ENCODE measurements around the gene FNDC7. TPM values are rescaled to one million over a fixed set of nuclear protein-coding genes. Genes with fewer than 3 reads are reported as not detected.
A peak's percentile ranks its signal among the peaks of the same experiment; 100 is the strongest.

FNDC7 gene
- total and polyA plus RNA-seq, 9 of the 15 experiments (the other 6 are each of a cell fraction or from before 2014, with no cell fraction given): not detected

DNA sequence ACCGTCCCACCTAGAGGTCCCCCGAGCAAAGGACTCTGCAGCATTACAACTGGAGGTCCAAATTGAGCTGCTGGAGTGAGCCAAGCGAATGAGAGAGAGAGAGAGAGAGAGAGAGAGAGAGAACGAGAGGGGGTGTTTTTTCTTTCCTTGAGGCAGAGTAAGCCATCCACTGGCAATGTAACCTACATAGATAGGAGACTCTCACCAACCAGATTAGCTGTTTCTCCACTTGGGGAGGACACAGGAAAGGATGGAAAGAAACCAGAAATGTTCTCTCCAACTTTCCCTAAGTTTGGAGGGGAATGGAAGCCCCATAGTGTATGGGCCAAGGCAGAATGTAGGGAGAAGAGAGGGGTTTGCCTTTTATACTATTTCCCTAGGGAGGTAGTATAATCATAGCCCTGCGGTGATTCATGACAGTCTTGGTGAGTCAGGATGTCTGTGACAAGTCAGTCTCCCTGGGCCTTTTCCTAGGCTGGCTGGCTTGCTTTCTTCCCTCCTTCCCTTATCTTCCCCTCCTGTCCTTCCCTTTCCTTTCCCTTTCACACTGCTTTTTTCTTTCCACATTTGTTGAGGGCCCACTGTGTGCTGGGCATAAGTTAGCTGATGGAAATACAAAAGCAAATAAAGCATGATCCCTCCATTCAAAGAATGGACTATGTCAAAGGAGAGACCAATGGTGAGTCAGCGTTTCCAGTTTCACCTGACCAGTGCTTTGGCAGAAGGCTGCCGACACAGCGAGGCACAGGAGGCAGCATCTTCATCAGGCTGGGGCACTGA is 7.1 kb downstream of the FNDC7 start:
- ChIA-PET CTCF (ENCODE audit: low intra/inter-chr PET ratio) (no interaction called here), POLR2A (interaction anchor here (0.5 to 1.5 kb wide), 3 partner anchors 8 to 370 kb away, joined by 3 to 10 read pairs (median 4); partner anchors contain the start of gene TMEM167B)
- in situ Hi-C loops (cut with MboI) (no loop called here), intact Hi-C loops (cut with micrococcal nuclease) (no loop called here)
- H3K36me3 ChIP-seq (ENCODE audit: control insufficient read depth, insufficient read depth, low read length): no peaks in the 10 kb centered on the region
- peaks cover 19 to 20% of the 10 kb centered on the region in 2 experiments; a peak in 4 of 5 replicates for H3K27me3 ChIP-seq (ENCODE audit: control insufficient read depth in 2 of 2, insufficient read depth in 2 of 2, low read length in 2 of 2)
- H4K20me1 ChIP-seq (replicated peaks; ENCODE audit: control insufficient read depth, insufficient read depth, low read length): no peaks in the 10 kb centered on the region
- no TSS peak for BruUV-seq (replicated peaks)
- peak; percentile 27 to 51 (median 34) for DNase-seq (ENCODE audit: extremely low read depth in 1 of 4, low spot score in 3 of 4)
- peak overlapping the region; percentile 46 for H2AFZ ChIP-seq (ENCODE audit: low read depth, low read length)
- peak; percentile 44 for FAIRE-seq
- no peak overlapping the region for H3K4me3 ChIP-seq
- H3K9ac ChIP-seq (ENCODE audit: insufficient read depth in 1 of 2, low read depth in 2 of 2, low read length in 2 of 2): 0 out of 4 replicates have a peak overlapping the region, but pooled peaks of 1 of the 2 experiments have one; percentile 27
- H3K9me3 ChIP-seq (replicated peaks; ENCODE audit: control insufficient read depth, insufficient read depth, low read depth, low read length): no peaks in the 10 kb centered on the region
- H3K79me2 ChIP-seq (ENCODE audit: control insufficient read depth, insufficient read depth, low read length): no peaks in the 10 kb centered on the region
- H3K27ac ChIP-seq (ENCODE audit: extremely low read depth, low read depth, low read length): no peak overlapping the region; the same call in 2 of the 3 replicates
- no peaks in the 10 kb centered on the region for H3K9me1 ChIP-seq (ENCODE audit: control insufficient read depth, insufficient read depth, low read length)
- peaks cover 0 to 10% of the 10 kb centered on the region in 2 experiments; a peak in 3 of 5 replicates for H3K4me1 ChIP-seq (replicated peaks in 1 of 2; ENCODE audit: control insufficient read depth in 2 of 2, insufficient read depth in 2 of 2, low read length in 2 of 2)
- 15% methylated on average over 8 of the region's 8 CpGs for WGBS (ENCODE audit: insufficient coverage, low coverage, missing lambda C conversion rate)
- H3K4me2 ChIP-seq (ENCODE audit: insufficient read depth, low read length): peak overlapping the region; percentile 1; the same call in 1 of the 2 replicates
- ATAC-seq: peak; percentile 73
- TF ChIP-seq MTA1 (IDR thresholded peaks at IDR 0.05; ENCODE audit: borderline replicate concordance) (peak; percentile 68), MEIS2 (IDR thresholded peaks at IDR 0.05; ENCODE audit: partially characterized antibody) (peak; percentile 73), LEF1 (IDR thresholded peaks at IDR 0.05) (0 out of 2 replicates have a peak, but pooled peaks have one; percentile 38), MAFF (IDR thresholded peaks at IDR 0.05; ENCODE audit: low read length) (peak; percentile 82), NFE2 (IDR thresholded peaks at IDR 0.05; ENCODE audit: low read depth) (peak; percentile 91), SOX6 (IDR thresholded peaks at IDR 0.05) (peak; percentile 20; the same call in 1 of the 2 replicates), TRIM24 (IDR thresholded peaks at IDR 0.05) (0 out of 4 replicates have a peak, but pooled peaks of 1 of the 2 experiments have one; percentile 25)
- TF ChIP-seq, protein P1, sequence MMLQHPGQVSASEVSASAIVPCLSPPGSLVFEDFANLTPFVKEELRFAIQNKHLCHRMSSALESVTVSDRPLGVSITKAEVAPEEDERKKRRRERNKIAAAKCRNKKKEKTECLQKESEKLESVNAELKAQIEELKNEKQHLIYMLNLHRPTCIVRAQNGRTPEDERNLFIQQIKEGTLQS (IDR thresholded peaks at IDR 0.05): peak; percentile 86
- TF ChIP-seq, protein P1 (CRISPR knock-in tag; conservative IDR thresholded peaks at IDR 0.05): no peak
- TF ChIP-seq, protein P2, sequence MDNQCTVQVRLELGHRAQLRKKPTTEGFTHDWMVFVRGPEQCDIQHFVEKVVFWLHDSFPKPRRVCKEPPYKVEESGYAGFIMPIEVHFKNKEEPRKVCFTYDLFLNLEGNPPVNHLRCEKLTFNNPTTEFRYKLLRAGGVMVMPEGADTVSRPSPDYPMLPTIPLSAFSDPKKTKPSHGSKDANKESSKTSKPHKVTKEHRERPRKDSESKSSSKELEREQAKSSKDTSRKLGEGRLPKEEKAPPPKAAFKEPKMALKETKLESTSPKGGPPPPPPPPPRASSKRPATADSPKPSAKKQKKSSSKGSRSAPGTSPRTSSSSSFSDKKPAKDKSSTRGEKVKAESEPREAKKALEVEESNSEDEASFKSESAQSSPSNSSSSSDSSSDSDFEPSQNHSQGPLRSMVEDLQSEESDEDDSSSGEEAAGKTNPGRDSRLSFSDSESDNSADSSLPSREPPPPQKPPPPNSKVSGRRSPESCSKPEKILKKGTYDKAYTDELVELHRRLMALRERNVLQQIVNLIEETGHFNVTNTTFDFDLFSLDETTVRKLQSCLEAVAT (IDR thresholded peaks at IDR 0.05): 0 out of 4 replicates have a peak, but pooled peaks of 1 of the 2 experiments have one; percentile 49
- TF ChIP-seq, protein P3, sequence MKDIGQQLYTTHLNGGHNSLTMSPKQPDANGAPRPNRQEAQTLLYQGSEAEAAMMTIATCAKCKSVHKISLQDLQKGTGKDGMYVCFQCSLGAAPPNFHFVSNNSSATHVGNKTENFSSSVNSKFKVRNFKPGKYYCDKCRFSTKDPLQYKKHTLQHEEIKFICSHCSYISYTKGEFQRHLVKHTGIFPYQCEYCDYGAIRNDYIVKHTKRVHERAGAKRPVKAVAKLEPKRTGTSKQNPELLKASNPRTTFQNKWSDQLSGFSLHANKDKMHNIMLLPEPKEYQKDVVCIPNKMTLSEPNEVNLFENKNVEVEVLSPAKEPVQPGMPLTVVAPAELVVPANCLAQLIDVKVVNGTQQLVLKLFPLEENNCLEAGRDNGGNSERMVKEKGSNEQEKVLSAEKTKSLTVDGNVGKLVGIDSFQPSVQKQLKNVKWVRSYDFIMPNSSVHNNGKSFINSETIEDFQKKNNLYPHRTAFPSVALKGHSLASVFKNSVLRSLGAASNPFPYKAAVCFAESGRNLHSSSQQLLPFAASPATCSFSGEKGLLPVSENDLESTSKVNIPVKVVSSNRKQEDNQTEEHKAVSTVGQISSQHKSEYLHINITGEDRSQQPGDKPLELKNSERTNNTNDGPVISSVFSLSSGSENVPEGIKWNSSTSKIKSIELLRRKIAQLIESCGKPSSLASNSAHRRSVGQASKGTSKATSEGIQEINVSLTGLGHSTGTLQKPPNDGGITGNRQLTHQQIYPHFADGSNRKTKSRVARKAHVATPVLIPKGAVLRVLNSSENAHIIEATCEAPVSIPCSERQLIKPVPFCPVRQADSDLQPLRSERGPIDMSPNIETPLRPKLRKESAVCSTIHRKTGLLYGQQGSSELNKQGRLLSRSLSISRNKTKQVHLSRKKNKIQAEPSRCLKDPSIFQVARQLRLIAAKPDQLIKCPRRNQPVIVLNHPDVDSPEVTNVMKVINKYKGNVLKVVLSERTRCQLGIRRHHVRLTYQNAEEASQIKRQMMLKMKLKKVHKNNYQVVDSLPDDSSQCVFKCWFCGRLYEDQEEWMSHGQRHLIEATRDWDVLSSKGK (CRISPR knock-in tag; IDR thresholded peaks at IDR 0.05): no peak
